Astrocyte of the cerebellum (primary cell): ENCODE measurements around the gene LRP2BP.

Experiments used
- DNase-seq: peaks from one replicate; pipeline ENCODE4 v3.0.0-alpha.2; 2011; ENCODE audit warnings: low read depth
- H3K4me3 ChIP-seq: 2 replicates; pipeline ENCODE4 v1.5.1; 2011; ENCODE audit warnings: mild to moderate bottlenecking, low read depth, low read length, moderate library complexity
- in situ Hi-C: cut with HindIII; loops from 2 replicates; pipeline ENCODE4 v1.10.0; 2017; ENCODE audit warnings: low sequenced_read_pairs
- TF ChIP-seq, protein P1 (sequence below): IDR thresholded peaks from 2 replicates; pipeline ENCODE4 v1.5.1; 2012; ENCODE audit warnings: low read length, low read depth, moderate library complexity, mild to moderate bottlenecking; ENCODE audit errors: missing control alignments

Gene LRP2BP

GRCh38 chr4:185384930-185385331 is 10.8 kb downstream of the LRP2BP start:
- no peak overlapping the region for H3K4me3 ChIP-seq
- DNase-seq = no peak
- TF ChIP-seq, protein P1, sequence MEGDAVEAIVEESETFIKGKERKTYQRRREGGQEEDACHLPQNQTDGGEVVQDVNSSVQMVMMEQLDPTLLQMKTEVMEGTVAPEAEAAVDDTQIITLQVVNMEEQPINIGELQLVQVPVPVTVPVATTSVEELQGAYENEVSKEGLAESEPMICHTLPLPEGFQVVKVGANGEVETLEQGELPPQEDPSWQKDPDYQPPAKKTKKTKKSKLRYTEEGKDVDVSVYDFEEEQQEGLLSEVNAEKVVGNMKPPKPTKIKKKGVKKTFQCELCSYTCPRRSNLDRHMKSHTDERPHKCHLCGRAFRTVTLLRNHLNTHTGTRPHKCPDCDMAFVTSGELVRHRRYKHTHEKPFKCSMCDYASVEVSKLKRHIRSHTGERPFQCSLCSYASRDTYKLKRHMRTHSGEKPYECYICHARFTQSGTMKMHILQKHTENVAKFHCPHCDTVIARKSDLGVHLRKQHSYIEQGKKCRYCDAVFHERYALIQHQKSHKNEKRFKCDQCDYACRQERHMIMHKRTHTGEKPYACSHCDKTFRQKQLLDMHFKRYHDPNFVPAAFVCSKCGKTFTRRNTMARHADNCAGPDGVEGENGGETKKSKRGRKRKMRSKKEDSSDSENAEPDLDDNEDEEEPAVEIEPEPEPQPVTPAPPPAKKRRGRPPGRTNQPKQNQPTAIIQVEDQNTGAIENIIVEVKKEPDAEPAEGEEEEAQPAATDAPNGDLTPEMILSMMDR = no peak
- in situ Hi-C loops = no loop called here

DNA sequence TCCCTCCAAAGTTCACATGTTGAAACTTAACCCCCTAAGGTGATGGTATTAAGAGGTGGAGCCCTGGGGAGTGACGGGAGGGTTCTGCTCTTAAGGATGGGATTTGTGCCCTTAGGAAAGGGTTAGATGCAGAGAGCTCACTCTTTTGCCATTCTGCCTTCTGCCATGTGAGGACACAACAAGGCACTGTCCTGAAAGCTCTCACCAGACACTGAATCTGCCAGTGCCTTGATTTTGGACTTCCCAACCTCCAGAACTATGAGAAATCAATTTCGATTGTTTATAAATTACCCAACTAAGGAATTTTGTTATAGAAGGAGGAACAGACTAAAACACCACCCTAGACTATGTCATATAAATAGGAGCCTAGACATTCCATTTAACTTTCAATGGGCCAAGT is 11.7 kb downstream of the LRP2BP start:
- TF ChIP-seq, protein P1 = no peak
- no peak for DNase-seq
- in situ Hi-C loops = no loop called here
- H3K4me3 ChIP-seq = no peak overlapping the region

GRCh38 chr4:185383451-185383850 is 12.3 kb downstream of the LRP2BP start:
- in situ Hi-C loops = no loop called here
- DNase-seq = no peak
- TF ChIP-seq, protein P1 = no peak
- no peak overlapping the region for H3K4me3 ChIP-seq

DNA sequence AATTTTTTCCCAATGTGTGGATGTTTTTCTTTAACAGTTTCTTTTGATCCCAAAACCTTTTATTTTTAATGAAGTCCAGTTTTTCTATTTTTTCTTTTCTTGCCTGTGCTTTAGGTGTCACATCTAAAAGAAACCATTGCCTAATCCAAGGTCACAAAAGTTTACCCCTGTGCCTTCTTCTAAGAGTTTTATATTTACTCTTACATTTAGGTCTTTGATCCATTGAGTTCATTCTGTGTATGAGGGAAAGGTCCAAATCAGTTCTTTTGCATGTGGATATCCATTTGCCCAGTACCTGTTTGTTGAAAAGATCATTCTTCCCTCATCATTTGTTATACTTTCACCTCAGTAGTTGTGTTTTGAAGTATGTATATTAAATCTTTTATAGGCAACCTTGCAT is 13.0 kb downstream of the LRP2BP start:
- in situ Hi-C loops = no loop called here
- no peak overlapping the region for H3K4me3 ChIP-seq
- no peak for DNase-seq
- TF ChIP-seq, protein P1 = no peak

- no peak for DNase-seq
- TF ChIP-seq, protein P1 = no peak
- in situ Hi-C loops = no loop called here
- H3K4me3 ChIP-seq = no peak overlapping the region
Measured at GRCh38 chr4:185381288-185382196, 14.2 kb downstream of the LRP2BP start.

- in situ Hi-C loops = no loop called here
- TF ChIP-seq, protein P1 = no peak
- no peak overlapping the region for H3K4me3 ChIP-seq
- no peak for DNase-seq
Measured at GRCh38 chr4:185380320-185380719, 15.4 kb downstream of the LRP2BP start.
